GM18519 (cell line): ENCODE results near the gene KPNA3.
"Not testable (repeated sequence)": the region's sequence is repeated elsewhere in the genome, so short reads cannot be mapped to it uniquely, and the experiment has no call there.

Experiments
- ATAC-seq: cut with Tn5 transposase; IDR thresholded peaks from one replicate; pipeline ENCODE4 v1.9.1; 2021; ENCODE audit warnings: mild to moderate bottlenecking, moderate library complexity; ENCODE audit not compliant: unreplicated experiment, low FRiP score

KPNA3 gene

GRCh38 chr13:49760558-49760957, 31.9 kb downstream of the KPNA3 start:
- no peak for ATAC-seq

GRCh38 chr13:49759503-49759902, 33.0 kb downstream of the KPNA3 start:
- ATAC-seq, result no peak

DNA sequence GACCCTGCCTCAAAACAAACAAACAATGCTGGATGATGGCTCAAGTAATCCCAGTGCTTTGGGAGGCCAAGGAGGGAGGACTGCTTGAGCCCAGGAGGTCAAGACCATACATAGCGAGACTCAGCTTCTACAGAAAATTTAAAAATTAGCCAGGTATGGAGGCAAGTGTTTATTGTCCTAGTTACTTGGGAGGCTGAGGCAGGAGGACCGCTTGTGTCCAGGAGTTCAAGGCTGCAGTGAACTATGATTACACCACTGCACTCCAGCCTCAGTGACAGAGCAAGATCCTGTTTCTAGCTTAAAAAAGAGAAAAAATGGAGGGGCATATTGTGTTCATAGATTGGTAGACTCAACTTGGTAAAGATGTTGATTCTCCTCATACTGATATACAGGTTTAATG, 36.2 kb downstream of the KPNA3 start:
- no peak for ATAC-seq

- ATAC-seq, result no peak
These were observed 38.3 kb downstream of the KPNA3 start for GRCh38 chr13:49754146-49754545.

GRCh38 chr13:49749848-49750247, 42.6 kb downstream of the KPNA3 start:
- no peak for ATAC-seq

GRCh38 chr13:49746111-49746510, 46.4 kb downstream of the KPNA3 start:
- no peak for ATAC-seq

GRCh38 chr13:49740870-49741269, 51.6 kb downstream of the KPNA3 start:
- no peak for ATAC-seq

DNA sequence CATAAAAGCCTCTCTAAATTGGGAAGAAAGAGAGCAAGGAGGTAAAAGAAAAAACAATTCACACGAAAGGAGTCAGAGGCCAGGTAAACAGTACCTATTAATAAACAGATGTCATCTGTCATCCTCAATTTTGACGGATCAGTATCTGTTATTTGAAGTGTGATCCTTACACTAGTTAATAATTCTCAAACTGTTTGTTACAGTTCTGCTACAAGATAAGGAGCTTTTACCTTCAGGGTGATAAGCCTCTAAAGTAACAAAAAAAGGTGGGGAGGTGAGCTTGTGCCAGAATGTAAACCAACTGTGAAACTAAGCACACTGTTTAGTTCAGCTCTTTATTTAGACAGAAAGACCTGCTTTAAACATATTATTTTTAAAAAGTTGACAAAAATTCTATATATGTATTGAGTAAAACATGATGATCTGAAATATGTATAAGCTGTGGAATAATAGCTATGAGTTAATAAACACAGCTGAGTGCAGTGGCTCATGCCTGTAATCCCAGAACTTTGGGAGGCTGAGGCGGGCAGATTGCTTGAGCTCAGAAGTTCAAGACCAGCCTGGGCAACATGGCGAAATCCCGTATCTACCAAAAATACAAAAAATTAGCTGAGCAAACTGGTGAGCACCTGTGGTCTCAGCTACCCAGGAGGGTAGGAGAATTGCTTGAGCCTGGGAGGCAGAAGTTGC, 52.8 kb downstream of the KPNA3 start:
- no peak for ATAC-seq

- ATAC-seq, result no peak
These were observed 59.1 kb downstream of the KPNA3 start for GRCh38 chr13:49733181-49733951.

GRCh38 chr13:49731766-49732165, 60.7 kb downstream of the KPNA3 start:
- ATAC-seq, result no peak

GRCh38 chr13:49716615-49717014, 75.9 kb downstream of the KPNA3 start:
- no peak for ATAC-seq

DNA sequence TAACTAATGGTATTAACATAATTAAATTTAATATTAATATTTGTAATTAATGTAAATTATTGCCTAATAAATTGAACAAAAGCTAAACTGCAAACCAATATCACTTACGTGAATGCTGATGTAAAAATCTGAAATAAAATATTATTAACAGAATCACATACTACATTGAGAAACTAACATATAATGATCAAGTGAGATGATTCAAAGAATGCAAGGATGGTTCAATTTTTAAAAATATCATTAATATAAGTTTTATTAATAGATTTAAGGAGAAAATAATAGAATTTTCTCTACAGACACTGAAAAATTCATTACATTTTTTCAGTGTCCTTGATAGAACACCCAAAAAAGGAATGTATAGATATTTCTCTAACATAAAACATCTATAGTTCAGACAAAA, 77.7 kb downstream of the KPNA3 start:
- no peak for ATAC-seq

GRCh38 chr13:49711218-49711863, 81.1 kb downstream of the KPNA3 start:
- no peak for ATAC-seq

DNA sequence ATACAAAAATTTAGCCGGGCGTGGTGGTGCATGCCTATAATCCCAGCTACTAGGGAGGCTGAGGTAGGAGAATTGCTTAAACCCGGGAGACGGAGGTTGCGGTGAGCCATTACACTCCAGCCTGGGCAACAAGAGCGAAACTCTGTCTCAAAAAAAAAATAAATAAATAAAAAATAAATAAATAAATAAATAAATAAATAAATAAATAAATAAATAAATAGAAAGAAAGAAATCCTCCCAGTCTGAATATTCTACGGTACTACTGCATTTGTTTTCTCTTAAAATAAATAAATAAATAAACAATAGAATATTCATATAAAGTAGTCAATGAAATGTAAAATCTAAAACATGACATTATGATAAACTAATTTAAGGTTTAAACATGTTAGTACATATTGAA, 88.2 kb downstream of the KPNA3 start:
- not testable (repeated sequence) for ATAC-seq

GRCh38 chr13:49701491-49701890, 91.0 kb downstream of the KPNA3 start:
- no peak for ATAC-seq

- no peak for ATAC-seq
These were observed 95.0 kb downstream of the KPNA3 start for GRCh38 chr13:49697468-49697867.

DNA sequence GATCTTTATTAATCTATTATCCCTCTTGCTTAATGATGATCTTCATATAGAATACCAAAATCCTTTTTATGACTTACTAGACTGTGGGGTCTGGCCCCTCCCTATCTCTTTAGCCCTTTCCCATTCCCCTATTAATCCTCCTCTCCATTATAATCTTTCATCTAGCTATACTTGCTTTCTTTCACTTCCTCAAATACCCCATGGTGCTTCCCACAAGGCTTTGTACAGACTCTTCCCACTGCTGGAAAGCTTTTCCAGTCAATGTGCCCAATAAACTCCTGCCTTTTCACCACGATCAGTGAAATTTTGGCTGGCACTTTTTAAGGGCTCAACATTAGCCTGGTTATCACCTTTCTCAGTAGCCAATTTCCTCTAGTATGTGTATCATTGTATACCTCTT, 98.0 kb downstream of the KPNA3 start:
- ATAC-seq, result no peak

DNA sequence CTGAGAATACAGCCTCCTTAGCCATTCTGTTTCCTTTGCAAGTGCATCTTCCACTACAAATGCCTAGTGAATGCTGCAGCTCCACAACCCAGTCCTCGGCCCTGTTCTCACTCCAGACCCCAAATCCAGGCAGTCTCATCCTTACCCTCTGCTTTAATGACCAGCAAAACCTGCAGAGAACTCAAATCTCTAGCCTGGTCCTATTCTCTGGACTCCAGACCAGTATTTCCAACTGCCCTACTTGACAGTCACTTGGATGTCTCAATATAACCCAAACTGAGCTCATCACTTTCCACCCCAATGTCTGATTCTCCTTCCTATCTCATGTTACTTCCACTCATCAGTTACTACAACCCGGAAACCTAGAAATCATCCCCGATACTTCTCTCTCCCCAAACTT, 98.6 kb downstream of the KPNA3 start:
- ATAC-seq, result no peak

DNA sequence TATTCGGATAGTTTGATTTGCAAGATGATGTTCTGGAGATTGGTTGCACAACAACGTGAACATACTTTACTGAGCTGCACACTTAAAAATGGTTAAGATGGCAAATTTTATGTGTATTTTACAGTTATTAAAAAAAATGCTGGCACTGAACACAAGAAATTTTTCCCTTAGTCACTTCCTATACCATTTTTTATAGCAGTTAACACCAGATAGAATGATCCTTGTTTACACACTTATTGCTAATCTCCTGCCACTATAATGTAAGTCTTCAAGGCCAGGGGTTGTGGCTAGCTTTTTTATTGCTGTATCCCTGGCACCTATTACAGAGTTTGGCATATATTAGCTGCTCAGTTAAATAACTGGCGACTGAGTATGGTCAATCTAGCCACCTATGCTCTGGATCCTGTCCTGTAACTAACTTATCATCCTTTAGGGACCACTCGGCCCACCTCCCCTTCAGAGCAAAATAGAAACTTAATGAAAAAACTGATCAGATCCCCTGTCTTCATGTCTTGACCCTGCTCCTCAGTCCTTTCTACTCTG, 99.2 kb downstream of the KPNA3 start:
- ATAC-seq, result no peak

DNA sequence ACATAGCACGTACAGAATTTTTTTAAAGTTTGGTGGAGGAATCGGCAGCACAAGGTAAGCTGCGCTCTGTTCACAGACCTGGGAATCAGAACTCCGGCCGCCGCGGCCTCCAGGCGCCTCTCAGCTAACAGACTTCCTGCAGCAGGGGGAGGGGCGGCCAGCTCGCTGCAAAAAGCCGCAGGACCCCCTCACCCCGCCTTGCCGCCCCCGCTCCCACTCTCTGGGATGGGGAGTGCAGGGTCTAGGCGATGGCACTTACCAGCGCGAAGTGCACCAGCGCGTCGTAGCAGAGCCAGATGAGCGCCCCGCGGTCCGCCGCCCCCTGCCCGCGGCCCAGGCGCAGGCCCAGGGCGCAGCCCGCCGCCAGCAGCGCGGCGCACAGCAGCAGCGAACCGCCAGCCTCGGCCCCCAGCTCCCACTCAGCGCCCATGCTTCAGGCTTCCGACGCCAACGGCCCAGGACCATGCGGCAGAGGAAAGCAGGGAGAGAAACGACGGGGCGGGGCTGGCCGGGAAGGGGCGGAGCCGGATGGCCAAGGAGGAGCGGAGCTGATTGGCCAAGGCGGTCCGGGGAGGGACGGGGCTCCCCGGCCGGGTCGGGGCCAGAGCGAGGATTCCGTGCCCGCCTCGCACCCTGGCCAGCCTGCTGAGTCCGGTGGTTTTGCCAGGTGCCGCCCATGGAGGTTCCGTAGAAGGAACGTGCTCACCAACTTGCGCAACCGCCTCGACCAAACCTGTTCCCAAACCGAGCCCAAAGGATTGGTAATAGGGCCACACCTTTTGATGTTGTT, 101.3 kb downstream of the KPNA3 start, which contains the start of gene EBPL:
Gene EBPL, minus strand, starts transcription at position 492 of the 790 bp plus-strand sequence. Its CDS starts 62 bp downstream, at position 430.
- peak; percentile 85 for ATAC-seq
